CD4-positive, alpha-beta T cell (primary cell): ENCODE data around the gene ATP2B2. TPM values are rescaled to one million over a fixed set of nuclear protein-coding genes. Genes with fewer than 3 reads are reported as not detected.
A peak's percentile ranks its signal among the peaks of the same experiment; 100 is the strongest.

Experiments
- ATAC-seq: fragments of 200-7000 bp; cut with Tn5 transposase; one replicate; pipeline ENCODE4 v1.10.0; 2022; ENCODE audit warnings: mild to moderate bottlenecking; ENCODE audit not compliant: poor library complexity
- CTCF ChIA-PET: fragments of 350-600 bp; sonication (Branson Sonifier 250); formaldehyde crosslinking; loops from one replicate; lab custom pipeline; 2021; ENCODE audit warnings: antibody characterized with exemption, inconsistent platforms; lab: Charles Lee
- POLR2A ChIA-PET: fragments of 350-600 bp; sonication (Branson Sonifier 250); formaldehyde crosslinking; loops from one replicate; lab custom pipeline; 2021; ENCODE audit warnings: antibody characterized with exemption, inconsistent platforms; lab: Charles Lee
- DNase-seq, 14 experiments: peaks; one replicate each; pipeline ENCODE4 v3.0.0-alpha.2; 2013 to 2020; ENCODE audit warnings: mixed read lengths in 2 of 14
- H3K27ac ChIP-seq, 2 donors: one replicate each; pipeline versions ENCODE4 v1.5.1 to v1.7.0; 2013; ENCODE audit warnings: low read length in 2 of 2, low read depth in 1 of 2, mild to moderate bottlenecking in 1 of 2
- H3K27me3 ChIP-seq, 2 experiments: 1 replicate in 1 of 2; 2 replicates in 1 of 2; pipeline versions ENCODE4 v1.6.1 to v1.7.0; 2013; ENCODE audit warnings: low read length in 2 of 2, control low read depth in 1 of 2, mild to moderate bottlenecking in 1 of 2, moderate library complexity in 1 of 2; ENCODE audit not compliant: insufficient read depth in 2 of 2, control insufficient read depth in 1 of 2
- H3K36me3 ChIP-seq: one replicate; pipeline ENCODE4 v1.6.1; 2013; ENCODE audit warnings: low read length, control low read depth; ENCODE audit not compliant: insufficient read depth
- H3K4me1 ChIP-seq: one replicate; pipeline ENCODE4 v1.6.1; 2013; ENCODE audit warnings: low read length, control low read depth; ENCODE audit not compliant: insufficient read depth
- H3K4me3 ChIP-seq: one replicate; pipeline ENCODE4 v1.5.1; 2013; ENCODE audit warnings: mild to moderate bottlenecking, low read length, moderate library complexity
- H3K9me3 ChIP-seq, 2 experiments: 1 replicate in 1 of 2; 2 replicates in 1 of 2; pipeline versions ENCODE4 v1.6.1 to v1.7.0; 2013; ENCODE audit warnings: low read length in 2 of 2, mild to moderate bottlenecking in 2 of 2, control low read depth in 1 of 2, moderate library complexity in 1 of 2; ENCODE audit not compliant: control insufficient read depth in 1 of 2, insufficient read depth in 1 of 2
- H3K27ac Mint-ChIP-seq: one replicate; pipeline ENCODE4 v1.8.0; 2020; ENCODE audit warnings: mixed read lengths
- H3K27me3 Mint-ChIP-seq: one replicate; pipeline ENCODE4 v1.8.0; 2021; ENCODE audit warnings: mixed read lengths
- H3K36me3 Mint-ChIP-seq: one replicate; pipeline ENCODE4 v1.8.0; 2021; ENCODE audit warnings: low read depth, mixed read lengths
- H3K4me1 Mint-ChIP-seq: one replicate; pipeline ENCODE4 v1.8.0; 2021; ENCODE audit warnings: low read depth, mixed read lengths
- H3K4me3 Mint-ChIP-seq: one replicate; pipeline ENCODE4 v1.8.0; 2020; ENCODE audit warnings: mild to moderate bottlenecking, mixed read lengths
- H3K9me3 Mint-ChIP-seq: one replicate; pipeline ENCODE4 v1.8.0; 2020; ENCODE audit warnings: mixed read lengths
- intact Hi-C, 2 experiments: fragments of 100-400 bp; cut with DNase I in 1 of 2; cut with micrococcal nuclease in 1 of 2; formaldehyde crosslinking; loops; one replicate each; pipeline versions ENCODE4 v1.15.1 to v1.9.0; 2023 to 2025; cut with DNase I, micrococcal nuclease
- total RNA-seq, 174 experiments: library from RNA in 2 of 174; stranded (reverse) in 2 of 174; gene quantifications; one replicate each; pipeline ENCODE4 v1.2.3 and lab custom pipeline; 2021 to 2026
- TF ChIP-seq, protein P1 (sequence below): fragments of 200-600 bp; IDR thresholded peaks from one replicate; pipeline ENCODE4 v1.8.0; 2022; ENCODE audit warnings: antibody characterized with exemption, mild to moderate bottlenecking

ATP2B2 gene
- total RNA-seq, 2 experiments from 2014 or later, result not detected

- no peak overlapping the region for H3K4me3 Mint-ChIP-seq
- DNase-seq, result peak in 1 of 14 experiments; percentile 16
- H3K9me3 Mint-ChIP-seq, result no peaks in the 10 kb centered on the region
- TF ChIP-seq, protein P1, sequence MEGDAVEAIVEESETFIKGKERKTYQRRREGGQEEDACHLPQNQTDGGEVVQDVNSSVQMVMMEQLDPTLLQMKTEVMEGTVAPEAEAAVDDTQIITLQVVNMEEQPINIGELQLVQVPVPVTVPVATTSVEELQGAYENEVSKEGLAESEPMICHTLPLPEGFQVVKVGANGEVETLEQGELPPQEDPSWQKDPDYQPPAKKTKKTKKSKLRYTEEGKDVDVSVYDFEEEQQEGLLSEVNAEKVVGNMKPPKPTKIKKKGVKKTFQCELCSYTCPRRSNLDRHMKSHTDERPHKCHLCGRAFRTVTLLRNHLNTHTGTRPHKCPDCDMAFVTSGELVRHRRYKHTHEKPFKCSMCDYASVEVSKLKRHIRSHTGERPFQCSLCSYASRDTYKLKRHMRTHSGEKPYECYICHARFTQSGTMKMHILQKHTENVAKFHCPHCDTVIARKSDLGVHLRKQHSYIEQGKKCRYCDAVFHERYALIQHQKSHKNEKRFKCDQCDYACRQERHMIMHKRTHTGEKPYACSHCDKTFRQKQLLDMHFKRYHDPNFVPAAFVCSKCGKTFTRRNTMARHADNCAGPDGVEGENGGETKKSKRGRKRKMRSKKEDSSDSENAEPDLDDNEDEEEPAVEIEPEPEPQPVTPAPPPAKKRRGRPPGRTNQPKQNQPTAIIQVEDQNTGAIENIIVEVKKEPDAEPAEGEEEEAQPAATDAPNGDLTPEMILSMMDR, result no peak
- H3K4me1 ChIP-seq, result no peaks in the 10 kb centered on the region
- no peak for ATAC-seq
- no peaks in the 10 kb centered on the region for H3K36me3 Mint-ChIP-seq
- H3K27me3 Mint-ChIP-seq, result peaks cover 3% of the 10 kb centered on the region
- POLR2A ChIA-PET, result no interaction called here
- no peaks in the 10 kb centered on the region for H3K27me3 ChIP-seq
- H3K27ac ChIP-seq, result no peak overlapping the region
- no peaks in the 10 kb centered on the region for H3K36me3 ChIP-seq
- no peaks in the 10 kb centered on the region for H3K4me1 Mint-ChIP-seq
- CTCF ChIA-PET, result no interaction called here
- no peak overlapping the region for H3K27ac Mint-ChIP-seq
- no peaks in the 10 kb centered on the region for H3K9me3 ChIP-seq
- no peak overlapping the region for H3K4me3 ChIP-seq
- intact Hi-C loops, result no loop called here
These were observed 11.4 kb upstream of the ATP2B2 start for GRCh38 chr3:10516544-10517452.

DNA sequence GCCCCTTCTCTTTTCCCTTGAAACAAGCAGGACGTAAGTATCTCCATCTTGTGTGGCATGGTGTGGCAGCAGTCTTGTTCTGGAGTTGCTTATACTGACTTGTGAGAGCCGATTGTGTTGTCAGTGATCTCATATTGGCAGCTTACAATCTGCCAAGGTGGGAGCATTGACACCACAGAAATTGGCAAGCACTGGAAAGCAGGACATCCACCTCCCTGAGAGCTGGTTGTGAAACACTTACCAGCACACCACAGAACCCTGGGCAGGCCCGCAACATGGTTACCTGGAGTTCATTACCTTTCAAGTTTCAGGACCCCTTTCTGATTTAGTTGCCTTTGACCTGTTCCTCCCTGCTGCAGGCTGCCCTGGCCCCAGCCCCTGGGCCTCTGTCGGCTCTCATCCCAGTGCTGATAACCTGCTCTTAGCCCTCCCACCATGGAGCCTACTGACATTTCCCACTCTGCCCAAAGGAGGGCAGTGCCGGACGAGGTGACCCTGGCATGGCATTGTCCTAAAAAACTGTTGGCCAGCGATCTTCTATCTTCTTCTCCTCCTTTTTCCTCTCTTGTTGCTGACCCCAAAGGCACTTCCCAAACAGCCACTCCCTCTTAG lies 10.6 kb upstream of the ATP2B2 start:
- DNase-seq (peak in 1 of 14 experiments; percentile 14), ATAC-seq (no peak)
- H3K4me1 Mint-ChIP-seq, result no peaks in the 10 kb centered on the region
- Histone ChIP-seq H3K27me3 (no peaks in the 10 kb centered on the region), H3K4me3 (no peak overlapping the region), H3K9me3 (no peaks in the 10 kb centered on the region), H3K4me1 (no peaks in the 10 kb centered on the region), H3K36me3 (no peaks in the 10 kb centered on the region), H3K27ac (no peak overlapping the region)
- intact Hi-C loops, result no loop called here
- no peaks in the 10 kb centered on the region for H3K36me3 Mint-ChIP-seq
- no peaks in the 10 kb centered on the region for H3K9me3 Mint-ChIP-seq
- CTCF ChIA-PET, result no interaction called here
- peaks cover 3% of the 10 kb centered on the region for H3K27me3 Mint-ChIP-seq
- H3K27ac Mint-ChIP-seq, result no peak overlapping the region
- H3K4me3 Mint-ChIP-seq, result no peak overlapping the region
- TF ChIP-seq, protein P1, result no peak
- POLR2A ChIA-PET, result no interaction called here

DNA sequence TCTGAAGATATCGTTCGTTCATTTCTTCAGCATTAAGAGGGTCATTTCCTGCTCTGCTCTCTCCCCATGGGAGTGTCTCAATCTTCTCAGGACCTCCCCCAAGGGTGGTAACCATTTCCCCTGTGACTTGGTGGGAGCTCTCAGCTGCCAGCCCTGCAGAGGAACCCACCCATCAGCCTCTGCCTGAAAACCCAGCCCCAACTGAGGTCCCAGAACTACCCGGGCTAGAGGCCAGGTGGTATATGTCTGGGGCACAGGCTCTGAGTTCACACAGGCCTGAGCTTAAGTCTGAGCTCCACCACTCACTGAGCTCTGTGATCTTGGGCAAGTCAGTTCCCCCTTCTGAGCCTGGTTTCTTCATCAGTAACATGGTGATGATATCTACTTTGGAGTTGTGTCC lies 10.0 kb upstream of the ATP2B2 start:
- Mint-ChIP-seq H3K36me3 (no peaks in the 10 kb centered on the region), H3K4me1 (no peaks in the 10 kb centered on the region), H3K27me3 (peaks cover 3% of the 10 kb centered on the region), H3K9me3 (no peaks in the 10 kb centered on the region), H3K4me3 (no peak overlapping the region), H3K27ac (no peak overlapping the region)
- H3K9me3 ChIP-seq, result no peaks in the 10 kb centered on the region
- ChIA-PET POLR2A (no interaction called here), CTCF (no interaction called here)
- intact Hi-C loops, result no loop called here
- H3K27me3 ChIP-seq, result no peaks in the 10 kb centered on the region
- ATAC-seq (no peak), DNase-seq (peak in 1 of 14 experiments; percentile 14)
- H3K27ac ChIP-seq, result no peak overlapping the region
- H3K36me3 ChIP-seq, result no peaks in the 10 kb centered on the region
- H3K4me3 ChIP-seq, result no peak overlapping the region
- H3K4me1 ChIP-seq, result no peaks in the 10 kb centered on the region
- TF ChIP-seq, protein P1, result no peak
